HUES48 (cell line): ENCODE results near the gene ZP3.
"Not testable (repeated sequence)": the region's sequence is repeated elsewhere in the genome, so short reads cannot be mapped to it uniquely, and the experiment has no call there.

Source experiments
- H3K27ac ChIP-seq: one replicate; pipeline ENCODE4 v1.7.0; 2013; ENCODE audit warnings: low read depth, low read length, inconsistent platforms
- H3K27me3 ChIP-seq: 2 replicates; pipeline ENCODE4 v1.6.1; 2013; ENCODE audit warnings: mild to moderate bottlenecking, low read length; ENCODE audit not compliant: control insufficient read depth, insufficient read depth
- H3K36me3 ChIP-seq: 2 replicates; pipeline ENCODE4 v1.6.1; 2013; ENCODE audit warnings: low read length; ENCODE audit not compliant: control insufficient read depth, insufficient read depth
- H3K4me1 ChIP-seq: 2 replicates; pipeline ENCODE4 v1.6.1; 2013; ENCODE audit warnings: mild to moderate bottlenecking, low read length; ENCODE audit not compliant: control insufficient read depth, insufficient read depth
- H3K4me3 ChIP-seq: 2 replicates; pipeline ENCODE4 v1.5.1; 2013; ENCODE audit warnings: mild to moderate bottlenecking, low read depth, low read length
- H3K9ac ChIP-seq: 2 replicates; pipeline ENCODE4 v1.6.1; 2013; ENCODE audit warnings: mild to moderate bottlenecking, low read depth, low read length, moderate library complexity
- H3K9me3 ChIP-seq: 2 replicates; pipeline ENCODE4 v1.6.1; 2013; ENCODE audit warnings: low read length; ENCODE audit not compliant: control insufficient read depth, insufficient read depth

Gene ZP3

GRCh38 chr7:76407718-76408117, 17.0 kb upstream of the ZP3 start:
- peaks cover 9% of the 10 kb centered on the region for H3K4me1 ChIP-seq
- H3K9ac ChIP-seq = no peak overlapping the region
- no peaks in the 10 kb centered on the region for H3K27me3 ChIP-seq
- H3K4me3 ChIP-seq = no peak overlapping the region
- H3K36me3 ChIP-seq = no peaks in the 10 kb centered on the region
- H3K9me3 ChIP-seq = no peaks in the 10 kb centered on the region
- H3K27ac ChIP-seq = no peak overlapping the region

DNA sequence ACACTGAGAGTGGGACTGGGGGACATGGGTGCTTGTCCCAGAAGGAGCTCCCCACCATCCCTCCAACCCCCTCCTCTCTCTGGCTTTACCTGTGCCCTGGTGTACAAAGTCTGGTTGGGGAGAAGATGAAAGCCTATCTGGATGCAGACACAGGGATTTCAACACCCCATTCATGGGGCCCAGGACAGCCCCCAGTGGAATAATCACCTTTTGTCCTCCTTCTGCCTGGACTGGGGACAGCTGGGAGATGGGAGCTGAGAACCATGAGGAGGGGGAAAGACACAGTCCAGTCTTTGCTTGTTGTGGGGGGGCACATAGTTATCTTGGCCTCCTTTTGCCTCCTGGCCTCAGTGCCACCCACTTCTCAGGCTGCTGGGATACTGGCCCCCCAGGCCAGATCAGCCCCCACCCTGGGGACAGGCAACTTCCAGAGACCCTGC, 16.6 kb upstream of the ZP3 start:
- Histone ChIP-seq H3K27me3 (no peaks in the 10 kb centered on the region), H3K4me3 (no peak overlapping the region), H3K36me3 (no peaks in the 10 kb centered on the region), H3K9me3 (no peaks in the 10 kb centered on the region), H3K9ac (no peak overlapping the region), H3K4me1 (peaks cover 9% of the 10 kb centered on the region), H3K27ac (no peak overlapping the region)

DNA sequence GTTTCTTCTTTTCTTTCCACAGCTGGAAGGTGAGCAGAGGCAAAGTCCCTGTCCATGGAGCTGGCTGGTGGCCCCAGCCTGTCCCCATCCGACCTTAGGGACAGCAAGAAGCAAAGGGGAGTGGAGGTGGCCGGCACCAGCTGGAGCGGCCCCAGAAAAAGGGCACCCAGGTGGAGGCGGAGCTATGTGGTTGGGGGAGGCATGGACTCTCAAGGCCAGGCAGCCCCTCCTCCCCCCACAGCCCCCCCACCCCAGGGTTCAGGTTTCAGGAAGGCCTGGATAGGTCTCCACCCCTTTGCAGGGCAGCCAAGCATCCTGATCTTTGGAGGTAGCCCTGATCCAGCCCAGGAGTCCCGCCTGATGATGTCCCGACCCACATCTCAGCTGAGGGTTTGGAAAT, 15.2 kb upstream of the ZP3 start, which contains the start of gene SSC4D:
TSS of gene SSC4D (minus strand) at position 161 of the 400 bp plus-strand sequence. CDS start 5,258 bp downstream, outside the sequence.
- Histone ChIP-seq H3K4me3 (peak within 1 kb of the TSS; percentile 62), H3K27ac (peak within 1 kb of the TSS; percentile 55), H3K27me3 (no peaks in the 10 kb centered on the region), H3K9ac (peak within 1 kb of the TSS; percentile 47; the same call in 1 of the 2 replicates), H3K9me3 (no peaks in the 10 kb centered on the region), H3K36me3 (no peaks in the 10 kb centered on the region), H3K4me1 (peaks cover 9% of the 10 kb centered on the region)

- Histone ChIP-seq H3K36me3 (no peaks in the 10 kb centered on the region), H3K27ac (no peak overlapping the region), H3K27me3 (no peaks in the 10 kb centered on the region), H3K9ac (no peak overlapping the region), H3K4me1 (peaks cover 9% of the 10 kb centered on the region), H3K4me3 (no peak overlapping the region), H3K9me3 (no peaks in the 10 kb centered on the region)
These were observed 13.1 kb upstream of the ZP3 start for GRCh38 chr7:76411626-76412025.

DNA sequence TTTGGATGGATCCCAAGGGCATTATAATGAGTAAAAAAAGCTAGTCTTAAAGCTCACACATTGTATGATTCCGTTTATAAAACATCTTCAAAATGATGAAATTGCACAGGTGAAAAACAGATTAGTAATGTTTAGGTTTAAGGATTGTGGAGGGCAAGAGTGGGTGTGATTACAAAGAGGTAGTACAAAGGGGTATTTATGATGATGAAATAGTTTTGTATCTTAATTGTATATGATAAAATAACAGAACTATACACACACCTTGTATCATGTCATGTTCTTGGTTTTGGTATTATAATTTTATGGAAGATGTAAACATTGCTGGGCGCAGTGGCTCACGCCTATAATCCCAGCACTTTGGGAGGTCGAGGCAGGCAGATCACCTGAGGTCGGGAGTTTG, 12.5 kb upstream of the ZP3 start:
- H3K9me3 ChIP-seq = no peaks in the 10 kb centered on the region
- H3K27me3 ChIP-seq = no peaks in the 10 kb centered on the region
- H3K4me3 ChIP-seq = no peak overlapping the region
- H3K36me3 ChIP-seq = no peaks in the 10 kb centered on the region
- no peak overlapping the region for H3K27ac ChIP-seq
- no peak overlapping the region for H3K9ac ChIP-seq
- peaks cover 9% of the 10 kb centered on the region for H3K4me1 ChIP-seq

DNA sequence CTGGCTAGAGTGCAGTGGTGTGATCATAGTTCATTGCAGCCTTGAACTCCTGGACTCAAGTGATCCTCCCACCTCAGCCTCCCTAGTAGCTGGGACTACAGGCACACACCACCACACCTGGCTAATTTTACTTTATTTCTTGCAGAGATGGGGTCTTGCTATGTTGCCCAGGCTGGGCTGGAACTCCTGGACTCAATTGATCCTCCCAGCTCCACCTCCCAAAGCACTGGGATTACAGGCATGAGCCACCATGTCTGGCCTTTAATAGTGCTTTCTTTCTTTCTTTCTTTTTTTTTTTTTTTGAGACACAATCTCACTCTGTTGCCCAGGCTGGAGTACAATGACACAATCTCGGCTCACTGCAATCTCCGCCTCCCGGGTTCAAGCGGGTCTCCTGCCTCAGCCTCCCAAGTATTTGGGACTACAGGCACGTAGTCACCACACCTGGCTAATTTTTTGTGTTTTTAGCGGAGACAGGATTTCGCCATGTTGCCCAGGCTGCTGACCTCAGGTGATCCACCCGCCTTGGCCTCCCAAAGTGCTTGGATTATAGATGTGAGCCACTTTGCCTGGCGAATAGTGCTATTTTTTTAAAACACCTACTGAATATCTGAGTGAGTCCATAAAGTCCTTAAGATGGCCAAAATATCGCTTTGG, 7.0 kb upstream of the ZP3 start:
- H3K36me3 ChIP-seq, H3K9me3 ChIP-seq, H3K9ac ChIP-seq, H3K27me3 ChIP-seq, H3K27ac ChIP-seq, H3K4me1 ChIP-seq, H3K4me3 ChIP-seq: not testable (repeated sequence)

- peaks cover 10% of the 10 kb centered on the region for H3K4me1 ChIP-seq
- H3K4me3 ChIP-seq, H3K27ac ChIP-seq, H3K9ac ChIP-seq, H3K9me3 ChIP-seq, H3K27me3 ChIP-seq, H3K36me3 ChIP-seq: not testable (repeated sequence)
These were observed 3.7 kb upstream of the ZP3 start for GRCh38 chr7:76421097-76421496.

- no peak overlapping the region for H3K27ac ChIP-seq
- no peaks in the 10 kb centered on the region for H3K9me3 ChIP-seq
- H3K4me3 ChIP-seq = no peak overlapping the region
- 0 out of 2 replicates have a peak overlapping the region, but pooled peaks have one; percentile 14 for H3K9ac ChIP-seq
- no peaks in the 10 kb centered on the region for H3K27me3 ChIP-seq
- H3K36me3 ChIP-seq = no peaks in the 10 kb centered on the region
- H3K4me1 ChIP-seq = peaks cover 14% of the 10 kb centered on the region
These were observed 911 bp upstream of the ZP3 start for GRCh38 chr7:76423666-76424412.

- no peaks in the 10 kb centered on the region for H3K9me3 ChIP-seq
- no peaks in the 10 kb centered on the region for H3K27me3 ChIP-seq
- no peak overlapping the region for H3K4me3 ChIP-seq
- H3K27ac ChIP-seq = no peak overlapping the region
- H3K4me1 ChIP-seq = peaks cover 14% of the 10 kb centered on the region
- H3K36me3 ChIP-seq = no peaks in the 10 kb centered on the region
- no peak overlapping the region for H3K9ac ChIP-seq
These were observed 406 bp downstream of the ZP3 start for GRCh38 chr7:76425156-76425555.

DNA sequence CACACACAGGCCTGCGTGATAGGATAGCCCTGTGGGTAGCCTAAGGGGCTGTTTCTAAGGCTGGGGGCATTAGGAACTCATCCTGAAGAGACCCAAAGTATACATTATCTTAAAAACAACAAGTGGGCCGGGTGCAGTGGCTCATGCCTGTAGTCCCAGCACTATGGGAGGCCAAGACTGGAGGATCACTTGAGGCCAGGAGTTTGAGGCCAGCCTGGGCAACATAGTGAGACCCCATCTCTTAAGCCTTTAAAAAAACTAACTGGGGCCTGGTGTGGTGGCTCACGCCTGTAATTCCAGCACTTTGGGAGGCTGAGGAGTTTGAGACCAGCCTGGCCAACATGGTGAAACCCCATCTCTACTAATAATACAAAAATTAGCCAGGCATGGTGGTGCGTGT, 808 bp downstream of the ZP3 start:
- peaks cover 14% of the 10 kb centered on the region for H3K4me1 ChIP-seq
- H3K27ac ChIP-seq, H3K9me3 ChIP-seq, H3K36me3 ChIP-seq, H3K4me3 ChIP-seq, H3K9ac ChIP-seq, H3K27me3 ChIP-seq: not testable (repeated sequence)

DNA sequence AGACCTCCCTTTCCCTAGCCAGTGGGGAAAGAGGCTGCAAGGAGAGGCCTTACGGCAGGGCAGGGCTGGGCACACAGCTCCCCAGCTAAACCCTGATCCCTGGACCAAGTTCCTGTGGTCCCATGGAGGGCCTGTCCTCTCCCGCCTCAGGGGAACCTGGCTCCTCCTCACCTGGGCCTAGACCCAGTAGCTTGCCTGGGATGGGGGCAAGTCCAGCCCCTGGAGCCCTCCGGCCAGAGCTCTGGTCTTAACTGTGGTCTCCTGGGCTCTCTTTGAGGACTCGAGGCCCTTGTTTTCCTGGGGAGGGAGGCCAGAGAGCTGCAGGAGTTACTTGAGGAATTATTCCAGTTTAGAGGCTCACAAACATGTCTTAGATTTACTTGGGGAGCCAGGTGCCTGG, 1.5 kb downstream of the ZP3 start:
- H3K4me1 ChIP-seq = peaks cover 14% of the 10 kb centered on the region
- H3K9ac ChIP-seq = no peak overlapping the region
- H3K9me3 ChIP-seq = no peaks in the 10 kb centered on the region
- H3K36me3 ChIP-seq = no peaks in the 10 kb centered on the region
- no peaks in the 10 kb centered on the region for H3K27me3 ChIP-seq
- no peak overlapping the region for H3K4me3 ChIP-seq
- no peak overlapping the region for H3K27ac ChIP-seq
